Fibroblast of gingiva (primary cell): ENCODE measurements around the gene RADIL.
A peak's percentile ranks its signal among the peaks of the same experiment; 100 is the strongest.

Experiments
- DNase-seq: peaks from one replicate; pipeline ENCODE4 v3.0.0-alpha.2; 2011; ENCODE audit warnings: low read depth

Gene RADIL

DNA sequence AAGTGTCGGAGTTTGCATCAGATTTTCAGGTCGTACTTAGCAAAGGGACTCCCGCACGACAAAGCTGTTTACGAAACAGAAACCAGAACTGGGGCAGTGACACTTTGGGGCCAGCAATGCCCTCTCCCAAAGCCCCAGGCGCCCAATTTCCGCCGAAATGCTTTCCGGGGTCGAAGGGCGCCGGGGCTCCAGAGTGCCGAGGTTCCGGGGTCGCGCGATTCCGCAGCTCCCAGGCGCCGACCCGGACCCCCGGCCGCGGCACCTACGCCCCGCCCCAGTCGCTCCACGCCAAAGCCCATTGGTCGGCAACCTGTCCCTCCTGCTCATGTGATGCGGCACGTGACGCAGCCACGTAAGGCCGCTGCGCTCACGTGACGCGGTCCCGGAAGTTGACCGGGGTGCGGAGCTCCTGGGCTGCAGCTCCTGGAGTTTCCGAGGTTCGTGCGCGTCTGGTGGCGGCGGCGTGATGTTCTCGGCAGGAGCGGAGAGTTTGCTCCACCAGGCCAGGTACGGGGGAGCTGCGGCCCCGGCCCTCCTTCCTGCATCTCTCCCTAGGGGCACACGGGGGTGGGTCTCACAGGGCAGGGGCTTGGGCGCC lies 108.2 kb downstream of the RADIL start, which contains the start of gene AP5Z1:
AP5Z1 (plus strand) TSS at position 374 of the 598 bp plus-strand sequence; CDS start at position 467, 93 bp downstream.
- DNase-seq, result peak; percentile 96

DNA sequence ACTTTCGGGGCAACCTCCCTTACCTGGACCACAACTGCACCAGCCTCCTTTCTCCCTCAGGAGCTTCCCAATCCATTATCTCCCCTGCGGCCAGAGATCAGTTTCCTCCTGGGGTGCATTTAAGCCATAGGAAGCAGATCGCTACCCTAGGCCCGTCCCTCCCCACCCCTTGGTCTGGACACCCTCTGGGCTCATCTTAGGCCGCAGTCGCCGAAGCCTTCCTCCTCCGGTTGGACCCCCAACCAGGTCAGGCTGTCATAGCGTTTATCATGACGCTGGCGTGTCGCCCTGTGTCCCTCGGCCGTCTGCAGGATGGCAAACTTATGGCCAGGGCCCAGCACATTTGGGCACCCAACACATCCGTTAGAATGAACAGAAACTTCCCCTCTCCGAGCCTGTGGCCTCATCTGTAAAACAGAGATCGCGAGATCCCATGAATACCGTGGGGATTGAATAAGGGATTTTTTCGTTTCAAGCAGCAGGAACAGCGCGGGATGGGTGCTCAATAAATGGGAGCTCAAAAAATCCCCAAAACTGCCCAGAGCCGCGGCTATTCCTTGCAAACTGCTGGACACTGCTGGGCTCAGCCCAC lies 108.8 kb downstream of the RADIL start:
- DNase-seq, result peak; percentile 65

DNA sequence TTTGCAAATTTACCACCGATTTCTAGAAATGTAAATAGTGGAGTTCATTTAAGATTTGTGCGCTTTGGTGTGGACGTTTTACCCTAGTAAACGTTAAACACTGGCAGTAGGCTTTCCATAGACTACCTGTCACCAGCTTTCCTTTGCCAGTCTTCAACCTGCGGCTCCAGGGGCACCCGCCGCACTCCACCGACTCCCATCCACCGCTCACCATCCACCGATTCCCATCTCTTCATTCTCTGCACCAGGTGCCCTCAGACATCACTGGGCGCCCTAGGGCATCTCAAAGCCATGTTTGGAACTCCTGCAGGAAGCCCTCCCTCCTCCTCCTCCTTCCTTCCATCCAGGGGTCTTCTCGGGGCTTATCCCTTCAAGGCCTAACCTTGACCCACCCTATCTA lies 109.5 kb downstream of the RADIL start:
- no peak for DNase-seq

DNA sequence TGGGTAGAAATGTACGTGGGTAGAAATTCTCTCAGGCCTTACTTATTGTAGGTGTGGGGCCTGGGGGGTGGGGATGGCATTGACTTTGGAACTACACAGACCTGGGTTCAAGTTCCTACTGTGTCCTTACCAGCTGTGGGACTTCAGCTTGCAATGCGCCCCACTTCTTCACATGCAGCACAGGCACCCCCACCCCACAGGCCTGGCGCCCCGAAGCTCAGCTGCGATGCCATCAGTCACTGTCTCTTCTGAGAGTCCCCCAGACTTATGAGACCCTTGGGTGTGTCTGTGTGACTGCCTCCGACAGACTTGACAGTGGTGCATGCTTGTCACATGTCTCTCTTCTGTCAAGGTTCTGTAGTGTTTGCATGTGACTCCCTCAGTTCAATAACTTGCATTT lies 111.2 kb downstream of the RADIL start:
- no peak for DNase-seq

DNA sequence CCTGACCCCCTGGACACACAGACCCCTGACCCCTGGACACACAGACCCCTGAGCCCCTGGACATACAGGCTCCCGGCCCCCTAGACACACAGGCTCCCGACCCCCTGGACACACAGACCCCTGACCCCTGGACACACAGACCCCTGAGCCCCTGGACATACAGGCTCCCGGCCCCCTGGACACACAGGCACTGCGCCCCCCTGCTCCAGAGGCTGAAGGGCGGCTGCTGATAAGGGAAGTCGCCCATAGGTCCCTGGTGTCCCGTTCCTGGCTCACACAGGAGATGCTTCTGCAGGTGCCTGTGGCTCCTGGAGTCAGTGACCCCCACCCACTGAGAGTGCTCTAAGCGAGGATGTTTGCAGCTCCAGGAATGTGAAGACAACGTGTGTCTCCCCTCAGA lies 111.8 kb downstream of the RADIL start:
- no peak for DNase-seq

DNA sequence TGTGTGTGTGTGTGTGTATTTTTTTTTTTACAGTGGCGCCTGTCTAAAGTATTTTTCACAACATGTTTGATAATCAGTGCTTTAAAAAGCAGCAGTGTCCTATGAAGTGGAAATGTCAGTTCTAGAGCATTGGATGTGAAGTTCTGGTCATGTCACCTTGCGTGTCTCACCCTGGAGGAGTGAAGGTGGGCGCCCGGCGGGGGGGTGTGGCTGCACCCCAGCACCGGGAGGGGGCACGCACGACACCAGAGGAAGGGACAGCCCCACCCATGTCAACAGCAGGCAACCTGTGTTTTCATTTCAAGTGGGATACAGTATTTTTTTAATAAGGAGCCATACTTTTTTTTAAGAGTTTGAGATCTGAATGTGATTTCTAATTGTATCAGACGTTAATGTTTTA lies 112.6 kb downstream of the RADIL start:
- DNase-seq, result no peak

DNA sequence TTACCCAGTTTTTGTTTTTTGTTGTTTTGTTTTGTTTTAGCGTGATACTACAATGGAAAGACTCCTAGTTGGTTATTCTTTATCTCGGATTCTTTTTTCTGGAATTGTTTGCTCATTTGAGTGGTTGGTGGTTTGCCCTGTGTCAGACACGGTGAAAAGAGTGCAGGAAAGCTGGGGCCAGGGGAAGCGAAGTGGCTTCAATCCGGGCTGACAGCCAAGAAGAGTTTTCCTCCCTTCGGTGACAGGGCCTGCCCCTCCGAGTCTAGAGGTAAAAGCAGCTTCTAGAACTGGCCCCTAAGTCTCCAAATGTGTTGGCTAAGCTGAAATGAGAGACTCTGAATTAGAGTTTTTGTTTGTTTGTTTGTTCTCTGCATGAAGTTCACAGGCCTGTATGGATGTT lies 113.8 kb downstream of the RADIL start:
- no peak for DNase-seq

DNA sequence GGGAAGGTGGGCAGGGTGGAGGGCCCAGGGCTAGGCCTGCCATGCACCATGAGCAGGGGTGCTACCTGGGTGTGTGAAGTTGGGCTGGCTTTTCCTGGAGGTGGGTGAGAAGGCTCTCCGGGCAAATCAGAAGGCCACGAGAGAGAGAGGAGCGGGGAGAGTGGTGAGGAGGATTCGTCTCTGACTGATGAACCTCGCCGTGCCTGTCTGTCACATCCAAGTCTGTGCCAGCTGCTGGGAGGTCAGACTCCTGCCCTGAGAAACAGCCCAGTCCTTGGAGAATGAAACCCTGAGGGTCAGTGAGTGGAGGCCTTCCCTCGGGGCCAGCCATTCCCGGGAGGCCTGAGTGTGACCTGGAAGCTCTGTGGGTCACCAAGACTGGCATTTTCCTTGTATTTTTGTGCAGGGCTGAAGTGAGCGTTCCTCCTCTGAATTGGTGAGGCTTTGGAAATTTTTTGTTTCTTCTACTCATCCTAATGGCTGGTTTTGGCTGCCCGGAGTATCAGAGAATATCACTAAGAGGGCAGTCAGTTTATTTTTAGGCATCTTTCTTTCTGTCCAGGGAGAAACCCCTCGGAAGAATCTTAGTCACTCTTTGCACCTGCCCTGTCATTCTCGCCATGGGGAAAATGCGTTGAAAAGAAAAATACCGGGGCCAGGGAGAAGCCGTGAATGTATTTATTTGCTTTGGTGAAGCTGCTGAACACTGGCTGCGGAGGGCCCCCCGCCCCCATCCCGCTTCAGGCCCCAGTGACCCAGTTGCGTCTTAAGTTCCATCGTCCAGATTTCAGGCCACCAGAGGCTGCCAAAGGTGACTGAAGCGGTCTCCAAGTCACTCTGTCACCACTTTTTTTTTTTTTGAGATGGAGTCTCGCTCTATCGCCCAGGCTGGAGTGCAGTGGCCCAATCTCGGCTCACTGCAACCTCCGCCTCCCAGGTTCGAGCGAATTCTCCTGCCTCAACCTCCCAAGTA lies 114.6 kb downstream of the RADIL start:
- DNase-seq, result no peak

DNA sequence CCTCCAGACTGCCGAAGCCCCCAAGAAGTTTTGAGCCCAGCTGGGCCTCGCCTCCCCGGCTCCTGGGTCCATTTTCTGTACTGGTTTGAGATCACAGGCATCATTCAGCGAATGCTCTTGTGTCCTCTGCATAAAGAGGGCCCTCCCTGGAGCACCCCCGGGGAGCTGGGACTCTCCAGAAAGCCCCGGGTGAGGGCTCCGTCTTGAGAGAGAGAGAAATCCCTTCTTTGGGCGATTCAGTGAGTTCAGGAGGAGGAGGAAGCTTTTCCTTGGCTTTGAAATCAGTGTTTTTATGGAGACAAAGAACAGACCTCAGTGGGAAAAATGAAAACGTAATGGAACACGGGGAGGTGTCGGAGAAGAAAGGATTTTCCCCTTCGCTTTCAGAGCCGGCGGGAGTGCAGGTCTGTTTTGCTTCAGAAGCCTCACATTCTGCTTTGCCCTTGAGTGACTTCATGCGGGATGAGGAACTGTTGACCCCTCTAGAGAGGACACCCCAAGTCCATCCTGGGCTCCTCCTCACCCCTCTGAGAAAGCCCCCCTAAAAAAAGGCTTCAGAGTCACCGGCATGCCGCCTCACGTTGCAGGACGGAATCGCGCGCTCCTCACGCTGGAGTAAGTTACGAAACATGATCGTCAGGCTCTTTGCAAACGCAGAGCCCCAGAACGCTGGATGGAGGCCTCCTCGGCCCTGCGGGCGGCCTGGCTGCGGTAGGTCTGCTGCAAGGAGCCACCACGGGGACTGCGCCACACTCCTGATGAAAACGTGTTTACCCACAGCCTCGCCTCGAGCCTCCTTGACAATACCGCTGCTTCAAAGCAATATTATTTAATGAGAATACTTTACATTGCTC lies 116.6 kb downstream of the RADIL start:
- DNase-seq, result no peak

DNA sequence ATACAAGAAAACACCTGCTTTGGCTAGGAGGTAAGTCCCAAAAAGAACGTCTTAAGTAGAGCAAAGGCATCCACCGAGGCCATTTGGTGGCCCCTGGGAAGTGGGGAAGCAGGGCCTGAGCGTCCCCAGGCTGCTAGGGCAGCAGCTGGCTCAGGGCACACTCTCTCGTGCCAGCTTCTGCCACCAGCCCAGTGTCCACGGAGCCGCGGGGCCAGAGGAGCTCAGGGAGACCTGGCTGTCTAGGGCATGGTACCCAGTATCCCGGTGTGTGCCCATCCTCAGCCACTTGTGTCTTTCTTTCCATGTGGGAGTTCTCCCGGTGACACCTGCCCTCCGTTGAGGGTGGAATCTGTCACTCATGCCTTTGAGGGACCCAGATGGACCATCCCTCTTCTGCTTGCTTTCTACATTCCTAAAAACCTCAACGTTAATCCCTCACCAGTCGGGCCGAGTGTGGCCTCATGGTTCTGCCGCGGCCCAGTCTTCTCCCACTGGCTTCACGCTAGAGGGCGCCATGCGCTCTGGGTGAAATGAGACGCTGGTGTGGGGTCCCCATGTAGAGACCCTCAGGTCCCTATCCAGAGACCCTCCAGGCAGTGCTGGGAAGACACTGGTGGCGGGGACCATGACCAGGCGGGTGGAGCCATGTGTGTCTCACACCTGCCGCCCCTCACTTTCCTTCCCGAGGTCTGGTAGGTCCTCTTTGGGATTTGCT lies 117.6 kb downstream of the RADIL start:
- DNase-seq, result no peak

DNA sequence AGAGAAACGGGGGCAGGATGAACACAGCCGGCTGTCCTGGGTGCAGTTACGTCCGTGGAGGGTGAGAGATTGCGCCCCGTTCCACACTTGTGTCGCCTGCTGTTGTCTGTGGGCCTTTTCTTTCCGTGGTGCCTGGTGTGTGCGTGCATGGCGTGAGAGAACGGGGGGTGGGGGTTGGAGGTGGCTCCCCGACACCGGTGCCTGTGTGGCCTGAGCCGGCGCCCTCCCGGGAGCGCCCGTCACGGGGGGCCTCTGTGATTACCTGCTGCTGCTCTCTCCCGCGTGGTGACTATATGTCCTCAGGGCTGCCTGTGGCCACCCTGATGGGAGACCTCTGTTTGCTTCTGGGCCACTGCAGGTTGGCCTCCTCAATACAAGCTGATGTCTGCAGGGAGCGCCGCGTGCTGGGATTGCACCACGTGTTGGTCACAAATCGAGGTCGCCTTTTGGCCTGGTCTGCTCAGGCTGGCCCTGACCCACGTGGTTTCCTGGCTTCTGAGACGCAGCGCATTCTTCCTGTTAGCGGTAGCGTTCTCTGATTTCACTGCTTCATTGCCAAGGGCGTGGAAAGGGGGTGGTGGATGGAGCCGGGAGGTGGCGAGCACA lies 119.0 kb downstream of the RADIL start:
- DNase-seq, result no peak

DNA sequence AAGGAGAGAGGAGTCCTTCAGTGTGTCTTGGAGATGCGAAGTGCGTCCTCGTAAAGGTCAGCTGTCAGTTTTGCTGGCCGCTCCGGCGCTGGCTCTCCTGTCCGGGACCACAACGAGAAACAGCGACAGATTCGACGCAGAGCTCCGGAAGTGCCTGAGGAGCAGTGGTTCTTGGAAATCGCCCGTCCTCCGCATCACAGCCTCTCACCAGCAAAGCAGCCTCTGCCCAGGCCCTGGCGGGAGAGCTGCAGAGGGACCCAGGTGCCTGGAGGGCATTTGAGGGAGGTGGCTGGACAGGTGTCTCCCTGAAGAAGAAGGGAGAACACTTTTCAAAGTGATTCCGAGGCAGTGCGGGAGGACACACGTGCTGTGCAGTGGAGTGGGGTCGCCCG lies 119.7 kb downstream of the RADIL start:
- DNase-seq, result no peak

DNA sequence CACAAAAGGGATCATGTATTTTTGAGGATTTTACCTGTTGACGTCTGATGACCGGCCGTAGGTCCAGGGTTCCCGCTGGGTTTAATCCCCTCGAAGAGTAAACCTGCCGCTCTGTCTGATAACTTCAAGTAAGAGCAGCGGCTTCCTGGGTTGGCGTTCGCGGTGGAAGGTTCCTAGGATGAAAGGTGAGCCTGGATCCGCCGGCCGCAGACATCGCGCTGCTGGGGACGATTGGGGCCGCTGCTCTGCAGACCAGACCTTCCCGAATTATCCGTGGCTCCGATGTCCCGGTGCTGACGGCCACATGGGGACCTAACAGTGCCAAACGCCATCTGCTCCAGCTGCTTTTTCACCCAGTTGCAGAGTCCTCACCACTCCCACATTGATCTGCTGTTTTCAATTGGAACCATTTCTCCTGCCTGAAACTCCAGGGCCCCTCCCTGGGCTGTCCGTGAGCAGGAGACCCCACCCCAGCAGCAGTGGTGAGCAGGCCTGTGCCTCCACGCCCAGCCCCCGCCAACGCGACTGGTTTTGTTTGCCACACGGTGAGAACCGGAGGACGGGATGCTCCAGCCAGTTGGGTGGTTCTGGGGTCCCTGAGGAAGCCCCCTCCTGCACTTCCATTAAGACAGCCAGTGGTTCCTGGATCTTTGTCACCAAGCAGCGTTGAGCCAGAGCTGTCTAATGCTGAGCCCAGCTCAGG lies 120.3 kb downstream of the RADIL start:
- DNase-seq, result no peak

DNA sequence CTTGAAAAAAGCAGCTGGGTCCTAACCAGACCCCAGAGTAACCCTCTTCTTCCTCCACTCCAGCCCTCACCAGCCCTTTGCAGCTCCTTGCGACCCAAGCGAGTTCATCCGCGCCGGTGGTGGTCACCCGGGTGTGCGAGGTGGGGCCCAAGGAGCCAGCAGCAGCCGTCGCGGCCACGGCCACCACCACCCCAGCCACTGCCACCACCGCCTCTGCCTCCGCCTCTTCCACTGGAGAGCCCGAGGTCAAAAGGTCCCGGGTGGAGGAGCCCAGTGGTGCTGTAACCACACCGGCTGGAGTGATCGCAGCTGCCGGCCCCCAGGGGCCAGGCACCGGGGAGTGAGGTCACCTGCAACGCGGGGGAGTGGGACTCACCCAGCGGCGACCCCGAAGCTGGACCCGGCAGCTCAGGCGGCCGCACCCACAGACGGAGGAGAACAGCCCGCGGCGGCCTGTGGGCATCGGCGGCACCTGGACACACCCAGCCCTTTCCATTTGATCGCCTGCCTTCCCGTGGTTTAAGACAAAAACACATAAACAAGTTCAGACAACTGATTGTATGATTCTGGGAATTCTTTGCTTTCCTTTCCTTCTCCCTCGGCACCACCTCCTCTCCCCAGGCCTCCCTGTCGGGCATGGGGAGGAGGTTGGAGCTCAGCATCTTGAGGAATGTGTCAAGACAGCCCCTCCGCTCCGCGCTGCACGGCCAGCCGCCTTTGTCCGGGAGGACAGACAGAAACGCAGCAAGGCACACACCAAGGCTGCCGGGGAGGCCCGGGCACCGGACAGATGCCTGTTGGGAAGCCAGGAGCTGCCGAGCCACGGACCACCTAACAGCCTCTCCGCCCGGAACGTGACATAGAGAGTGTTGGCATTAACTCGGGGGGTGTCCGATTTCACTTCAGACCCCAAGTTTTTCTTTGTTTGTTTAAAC lies 121.1 kb downstream of the RADIL start:
- no peak for DNase-seq

DNA sequence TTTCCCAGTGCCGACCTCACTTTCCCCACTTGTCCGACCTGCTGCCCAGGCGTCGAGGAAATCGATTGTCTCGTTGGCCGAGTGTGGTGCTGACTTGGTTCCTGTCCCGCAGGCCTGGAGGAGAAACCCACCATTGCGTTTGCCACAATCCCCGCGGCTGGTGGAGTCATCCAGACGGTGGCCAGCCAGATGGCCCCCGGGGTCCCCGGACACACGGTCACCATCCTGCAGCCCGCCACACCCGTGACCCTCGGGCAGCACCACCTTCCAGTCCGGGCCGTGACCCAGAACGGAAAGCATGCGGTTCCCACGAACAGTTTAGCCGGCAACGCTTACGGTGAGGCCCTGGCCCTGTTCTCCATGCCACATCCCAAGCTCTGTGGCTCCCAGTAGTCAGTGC lies 122.6 kb downstream of the RADIL start:
- no peak for DNase-seq

DNA sequence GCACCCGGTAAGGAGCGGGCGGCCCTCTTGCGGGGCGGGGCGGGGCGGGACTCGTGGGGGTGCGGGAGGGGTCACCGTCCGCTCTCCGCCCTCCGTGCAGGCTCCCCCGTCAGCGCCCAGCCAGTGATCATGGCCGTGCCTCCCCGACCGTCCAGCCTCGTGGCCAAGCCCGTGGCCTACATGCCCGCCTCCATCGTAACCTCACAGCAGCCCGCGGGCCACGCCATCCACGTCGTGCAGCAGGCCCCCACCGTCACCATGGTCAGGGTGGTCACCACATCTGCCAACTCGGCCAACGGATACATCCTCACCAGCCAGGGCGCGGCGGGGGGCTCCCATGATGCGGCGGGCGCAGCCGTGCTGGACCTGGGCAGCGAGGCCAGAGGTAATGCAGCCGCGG lies 124.3 kb downstream of the RADIL start:
- no peak for DNase-seq

DNA sequence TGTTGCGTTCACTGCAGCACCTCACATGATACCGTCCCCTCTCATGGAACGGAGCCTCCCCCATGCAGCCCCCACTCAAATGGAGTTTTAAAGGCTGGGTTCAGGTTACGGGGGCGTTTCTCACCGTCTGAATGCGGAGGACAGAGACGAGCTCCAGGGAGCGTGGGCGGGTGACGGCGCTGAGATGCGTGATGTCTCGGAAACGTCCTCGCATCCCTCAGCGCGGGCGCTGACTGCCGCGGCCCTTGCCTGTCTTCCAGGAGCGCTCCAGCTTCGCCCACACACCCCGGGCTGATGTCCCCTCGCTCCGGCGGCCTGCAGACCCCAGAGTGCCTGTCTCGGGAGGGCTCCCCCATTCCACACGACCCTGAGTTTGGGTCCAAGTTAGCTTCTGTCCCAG lies 124.7 kb downstream of the RADIL start:
- DNase-seq, result no peak

DNA sequence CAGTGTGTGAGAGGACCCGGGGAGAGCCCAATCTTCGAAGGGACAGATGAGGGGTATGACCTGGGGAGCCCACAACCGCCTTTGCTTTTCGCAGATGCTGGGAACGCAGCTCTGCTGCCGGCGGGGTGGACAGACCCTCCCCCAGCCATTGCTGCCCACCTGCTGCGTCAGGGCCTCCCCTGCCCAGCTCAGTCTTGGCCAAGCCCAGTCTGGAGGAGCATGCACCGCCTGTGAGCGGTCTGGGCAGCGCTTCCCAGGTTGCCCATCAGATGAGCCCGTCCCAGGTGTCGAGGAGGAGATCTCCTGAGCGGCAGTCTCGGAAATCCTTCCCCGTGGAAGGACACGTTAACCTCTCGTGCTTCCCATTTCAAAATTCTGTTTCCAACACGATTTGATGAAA lies 125.4 kb downstream of the RADIL start:
- DNase-seq, result no peak

DNA sequence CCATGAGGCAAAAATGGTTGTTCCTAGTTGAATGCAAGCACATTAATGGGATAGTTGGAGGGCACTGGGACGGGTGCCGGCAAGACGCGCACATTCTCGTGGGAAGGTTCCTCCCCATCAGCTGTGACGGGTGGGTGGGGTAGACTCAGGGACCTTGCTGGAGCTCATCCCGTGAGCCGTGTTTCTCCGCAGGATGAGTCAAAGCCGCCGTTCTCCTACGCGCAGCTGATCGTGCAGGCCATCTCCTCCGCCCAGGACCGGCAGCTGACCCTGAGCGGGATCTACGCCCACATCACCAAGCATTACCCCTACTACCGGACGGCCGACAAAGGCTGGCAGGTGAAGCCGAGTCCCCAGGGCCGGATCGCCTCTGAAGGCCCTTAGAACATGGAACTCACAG lies 128.5 kb downstream of the RADIL start:
- DNase-seq, result no peak
